ENCODE results near the gene TTC13. TPM values are rescaled to one million over a fixed set of nuclear protein-coding genes. Genes with fewer than 3 reads are reported as not detected.
A peak's percentile ranks its signal among the peaks of the same experiment; 100 is the strongest.

Gene TTC13
- total and polyA plus RNA-seq, 2 of the 13 experiments (the other 11 are each of a cell fraction or from before 2014, with no cell fraction given): 5.8 to 15.9 TPM

GRCh38 chr1:230868736-230869385 is 109.8 kb downstream of the TTC13 start (continued):
- TF ChIP-seq BRCA1 (CRISPR knock-in tag; IDR thresholded peaks at IDR 0.05) (no peak), ZNF639 (CRISPR knock-in tag; conservative IDR thresholded peaks at IDR 0.05) (no peak), ZNF564 (CRISPR knock-in tag; IDR thresholded peaks at IDR 0.05) (no peak), ZNF704 (CRISPR knock-in tag; IDR thresholded peaks at IDR 0.05; ENCODE audit: borderline replicate concordance) (no peak), TEAD3 (CRISPR knock-in tag; optimal IDR thresholded peaks at IDR 0.05; ENCODE audit: borderline replicate concordance) (no peak), BHLHE40 (IDR thresholded peaks at IDR 0.05; ENCODE audit: low read length) (no peak), ZNF607 (CRISPR knock-in tag; IDR thresholded peaks at IDR 0.05; ENCODE audit: borderline replicate concordance) (peak; percentile 87), ZNF431 (CRISPR knock-in tag; IDR thresholded peaks at IDR 0.05; ENCODE audit: borderline replicate concordance, low read depth) (no peak), PRDM10 (CRISPR knock-in tag; IDR thresholded peaks at IDR 0.05; ENCODE audit: low read depth) (no peak), ZNF547 (CRISPR knock-in tag; IDR thresholded peaks at IDR 0.05) (no peak; the same call in 1 of the 2 replicates), FOXC1 (CRISPR knock-in tag; IDR thresholded peaks at IDR 0.05; ENCODE audit: borderline replicate concordance) (peak; percentile 76), ZNF816 (CRISPR knock-in tag; IDR thresholded peaks at IDR 0.05; ENCODE audit: borderline replicate concordance) (no peak), SNRNP70 (IDR thresholded peaks at IDR 0.05; ENCODE audit: low read depth, low read length) (no peak), PATZ1 (CRISPR knock-in tag; IDR thresholded peaks at IDR 0.05) (peak; percentile 6), KLF16 (CRISPR knock-in tag; IDR thresholded peaks at IDR 0.05) (no peak), ZBTB3 (CRISPR knock-in tag; IDR thresholded peaks at IDR 0.05; ENCODE audit: borderline replicate concordance, low read depth) (no peak), FOXO1 (CRISPR knock-in tag; IDR thresholded peaks at IDR 0.05) (no peak), HNRNPUL1 (IDR thresholded peaks at IDR 0.05; ENCODE audit: low read depth, low read length) (no peak), ZNF101 (CRISPR knock-in tag; IDR thresholded peaks at IDR 0.05; ENCODE audit: borderline replicate concordance, low read depth) (no peak), HBP1 (CRISPR knock-in tag; IDR thresholded peaks at IDR 0.05; ENCODE audit: low read depth) (no peak)
